HG02763 (cell line): ENCODE results near the gene VAC14.
"Not testable (repeated sequence)": the region's sequence is repeated elsewhere in the genome, so short reads cannot be mapped to it uniquely, and the experiment has no call there.

ENCODE experiments used
- ATAC-seq: cut with Tn5 transposase; IDR thresholded peaks from one replicate; pipeline ENCODE4 v1.9.1; 2021; ENCODE audit warnings: mild to moderate bottlenecking, moderate library complexity; ENCODE audit not compliant: unreplicated experiment

VAC14 gene

DNA sequence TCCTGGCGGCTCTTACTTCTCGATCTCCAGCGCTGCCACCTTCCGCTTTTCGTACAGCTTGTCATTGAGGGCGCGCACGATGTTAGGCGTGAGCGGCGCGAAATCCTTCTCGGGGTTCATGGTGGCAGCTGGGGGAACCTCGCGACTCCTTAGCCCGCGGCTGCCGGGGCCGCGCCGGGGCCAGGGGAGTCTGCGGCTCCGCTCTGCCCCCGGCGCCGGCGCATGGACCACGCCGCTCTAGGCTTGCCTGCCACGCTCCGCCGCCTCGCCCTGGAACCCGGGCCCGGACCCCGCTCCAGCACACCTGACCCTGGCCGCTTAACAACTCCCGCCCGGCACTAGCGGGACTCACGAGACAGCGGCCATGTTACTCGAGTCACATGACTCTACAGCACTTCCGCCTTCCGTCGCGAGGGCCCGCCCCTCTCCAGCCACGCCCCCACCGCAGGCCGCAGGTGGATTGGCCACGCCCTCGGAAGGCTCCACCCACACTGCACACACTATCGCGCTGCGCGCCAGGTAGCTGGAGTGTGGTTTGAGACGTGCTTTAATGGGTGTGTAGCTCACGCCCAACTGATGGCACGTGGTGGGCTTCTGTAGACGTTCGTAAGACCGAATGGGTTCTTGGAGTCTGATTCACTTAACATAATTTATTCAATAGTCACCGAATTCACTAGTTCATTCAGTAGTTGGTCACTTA, at the start of gene VAC14:
TSS of gene VAC14 (minus strand) at position 378 of the 700 bp plus-strand sequence. CDS start at position 120, 258 bp downstream.
- peak; percentile 92 for ATAC-seq

DNA sequence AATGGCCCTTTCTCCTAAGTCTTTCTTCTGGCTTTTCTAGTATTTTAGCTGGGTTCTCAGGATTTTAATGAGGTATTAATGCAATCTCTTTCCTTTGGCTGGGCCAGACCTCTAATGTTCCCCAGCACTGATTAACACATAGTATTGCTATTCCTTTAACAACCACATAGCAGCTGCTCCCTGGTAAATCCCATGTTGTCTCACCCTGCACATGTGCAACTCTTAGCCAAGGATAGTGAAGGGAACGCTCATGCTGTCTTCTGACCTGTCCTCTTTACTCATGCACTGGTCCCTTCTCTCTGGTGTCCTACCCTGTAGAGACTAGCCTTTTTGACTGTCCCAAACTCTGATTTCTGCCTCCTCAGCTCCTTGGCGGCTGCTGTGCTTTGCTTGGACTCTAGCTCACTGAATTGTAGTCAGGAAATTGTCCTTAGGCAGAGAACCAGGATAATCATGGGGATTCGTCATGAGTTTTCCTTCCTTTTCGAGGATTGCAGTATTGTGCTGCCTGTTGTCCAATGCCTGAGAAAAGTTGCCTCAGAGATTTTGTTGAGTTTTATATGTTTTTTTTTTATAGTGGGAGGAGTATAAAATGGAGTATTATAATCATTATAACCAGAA, 22.6 kb upstream of the VAC14 start:
- ATAC-seq, result not testable (repeated sequence)

DNA sequence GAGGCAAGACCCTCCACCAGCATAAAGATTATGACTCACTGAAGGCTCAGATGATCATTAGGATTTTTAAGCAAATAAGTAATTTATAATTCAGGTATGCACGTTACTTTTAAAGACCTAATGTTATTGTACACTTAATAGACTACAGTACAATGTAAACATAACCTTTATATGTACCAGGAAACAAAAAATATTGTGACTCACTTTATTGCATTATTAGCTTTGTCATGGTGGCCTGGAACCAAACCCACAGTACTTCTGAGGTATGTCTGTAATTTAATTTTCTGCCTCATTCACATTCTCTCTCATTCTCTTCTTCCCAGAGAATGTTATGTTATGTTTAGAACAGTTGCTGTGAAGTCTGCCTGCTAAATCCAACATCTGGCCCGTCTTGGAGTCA, 21.8 kb upstream of the VAC14 start:
- ATAC-seq, result not testable (repeated sequence)

DNA sequence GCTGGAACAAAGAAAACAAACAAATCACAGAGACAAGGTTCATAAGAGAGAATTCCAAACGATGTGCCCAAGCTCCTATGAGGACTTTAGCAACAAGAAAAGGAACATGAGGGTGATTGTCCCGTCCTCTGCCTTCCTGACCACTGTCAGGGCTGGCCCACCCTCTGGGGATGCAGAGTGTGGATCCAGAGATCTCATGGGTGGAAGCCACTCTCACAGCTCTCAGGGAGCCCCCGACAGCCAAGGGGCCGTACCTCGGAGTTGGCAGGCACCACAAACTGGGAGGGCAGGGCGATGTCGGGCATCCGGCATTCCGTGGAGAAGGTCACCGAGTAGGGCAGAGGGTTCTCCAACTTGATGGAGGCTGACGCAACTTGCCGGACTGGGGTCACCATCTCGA, 17.1 kb upstream of the VAC14 start:
- not testable (repeated sequence) for ATAC-seq

DNA sequence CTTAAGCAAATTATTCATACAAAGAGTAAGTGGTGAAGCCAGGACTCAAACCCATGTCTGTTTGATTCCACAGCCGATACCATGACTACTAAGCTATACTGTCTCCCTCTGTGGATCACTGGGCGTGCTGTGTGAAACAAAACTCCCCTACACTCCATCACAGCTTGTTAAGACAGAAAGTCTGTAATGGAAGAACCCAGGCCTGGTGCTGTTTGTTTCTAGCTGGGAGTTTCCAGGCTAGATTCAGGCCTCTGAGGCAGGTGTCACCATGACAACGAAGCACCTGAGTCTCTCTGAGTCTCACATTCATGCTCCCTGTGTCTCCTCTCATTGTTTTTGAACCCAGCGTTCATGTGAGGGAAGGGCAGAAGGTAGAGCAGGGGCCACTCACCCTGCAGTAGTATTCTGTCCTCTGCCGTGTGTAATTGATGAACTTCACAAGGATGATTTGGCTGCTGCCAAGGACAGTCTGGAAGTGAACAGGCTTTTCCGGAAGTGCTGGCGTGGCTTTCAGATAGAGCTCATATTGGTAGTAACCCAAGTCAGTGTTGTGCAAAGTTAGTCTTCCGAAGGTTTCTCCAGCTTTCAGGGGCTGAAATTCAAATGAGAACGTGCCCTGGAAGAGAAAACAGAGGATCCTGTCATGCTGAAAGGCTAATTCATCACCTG, 8.6 kb upstream of the VAC14 start:
- no peak for ATAC-seq

DNA sequence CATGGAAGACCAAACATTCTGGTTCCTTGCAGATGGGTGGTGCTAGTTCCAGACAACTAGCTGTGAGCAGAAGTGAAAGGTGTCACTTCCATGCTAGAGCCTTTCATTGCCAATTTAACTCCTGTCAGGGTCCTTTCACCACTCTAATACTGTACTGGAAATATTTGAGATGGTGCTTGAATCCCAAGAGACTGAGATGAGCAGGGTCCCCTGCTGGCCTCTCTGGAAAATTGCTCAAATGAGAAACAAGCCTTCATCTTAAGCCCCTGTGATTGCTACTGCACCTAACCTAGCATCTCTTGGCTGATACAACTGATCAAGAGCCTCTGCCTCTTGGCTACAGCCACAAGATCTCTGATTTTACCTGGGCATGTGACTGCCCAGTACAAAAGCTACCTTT, 7.4 kb upstream of the VAC14 start:
- ATAC-seq, result no peak

DNA sequence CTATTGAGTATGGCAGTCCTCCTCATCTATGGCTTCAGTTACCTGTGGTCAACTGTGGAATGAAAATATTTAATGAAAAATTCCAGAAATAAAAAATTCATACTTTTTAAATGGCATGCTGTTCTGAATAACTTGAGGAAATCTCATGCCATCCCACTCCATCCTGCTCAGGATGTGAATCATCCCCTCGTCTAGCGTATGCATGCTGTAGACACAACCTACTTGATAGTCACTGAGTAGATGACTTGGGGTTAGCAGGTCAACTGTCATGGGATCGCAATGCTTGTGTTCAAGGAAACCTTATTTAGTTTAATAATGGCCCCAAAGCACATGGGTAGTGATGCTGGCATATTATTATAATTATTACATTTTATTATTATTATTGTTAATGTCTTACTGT, 4.8 kb upstream of the VAC14 start:
- ATAC-seq, result no peak

DNA sequence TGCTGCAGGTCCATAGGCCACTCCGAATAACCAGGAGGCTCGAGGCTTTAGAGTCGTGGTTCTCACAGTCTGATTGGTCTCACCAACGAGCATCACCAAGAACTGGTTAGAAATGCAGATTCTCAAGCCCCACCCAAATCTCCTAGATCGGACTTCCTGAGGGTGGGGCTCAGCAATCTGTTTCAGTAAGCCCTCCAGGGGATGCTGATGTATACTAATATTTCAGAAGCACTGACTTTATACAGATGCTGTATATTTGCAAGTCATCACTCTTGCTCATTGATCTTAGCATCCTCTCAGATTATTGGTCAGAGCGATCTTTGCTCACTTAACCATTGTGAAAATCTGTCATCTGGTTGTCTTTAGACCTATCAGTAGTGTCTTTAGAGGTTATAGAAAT, 4.4 kb upstream of the VAC14 start:
- no peak for ATAC-seq

DNA sequence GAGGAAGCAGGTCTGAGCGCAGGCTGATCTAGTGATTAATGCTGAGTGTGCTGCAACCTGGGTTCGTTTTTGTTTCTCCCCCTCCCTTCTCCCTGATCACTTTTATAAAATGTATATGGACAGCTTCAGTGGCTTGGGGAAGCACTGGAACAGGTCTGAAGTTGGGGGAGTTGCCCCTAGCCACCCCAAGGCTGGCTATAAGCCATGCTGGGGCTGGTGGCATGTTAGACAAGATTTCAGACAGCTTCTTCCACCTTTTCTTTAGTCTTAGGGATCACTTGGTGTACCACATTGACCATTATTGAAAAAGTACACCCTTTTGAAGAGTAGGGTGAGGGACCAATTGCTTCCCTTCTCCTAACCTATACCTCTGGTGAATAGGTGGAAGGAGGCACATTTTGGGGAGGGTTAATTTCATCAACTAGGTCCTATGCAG, 3.8 kb upstream of the VAC14 start:
- ATAC-seq, result no peak

DNA sequence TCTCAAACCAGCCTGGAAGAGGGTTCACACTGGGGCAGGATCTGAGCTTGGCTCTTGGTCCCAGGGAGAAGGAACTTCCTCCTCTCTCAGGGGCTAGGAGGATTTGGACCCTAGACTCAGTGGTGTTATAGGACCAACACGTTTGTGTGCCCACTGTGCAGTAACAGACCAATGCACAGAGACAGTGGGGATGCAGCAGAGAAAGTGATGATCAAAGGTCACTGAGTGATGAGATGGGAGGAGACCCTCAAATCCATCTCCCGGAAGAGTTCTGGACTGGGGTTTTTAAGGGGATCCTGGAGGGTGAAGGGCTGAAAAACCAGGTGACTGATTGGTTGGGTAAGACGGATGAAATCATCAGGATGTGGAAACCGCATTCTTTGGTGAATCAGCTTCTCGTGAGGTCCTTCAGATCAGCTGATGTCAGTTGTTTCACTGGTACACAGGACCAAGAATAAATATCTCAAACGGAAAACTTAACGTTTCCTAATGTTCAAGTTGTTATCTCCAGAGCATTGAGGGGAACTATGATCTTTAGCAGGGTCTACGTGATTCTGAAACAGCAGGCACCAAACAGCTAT, 3.3 kb upstream of the VAC14 start:
- ATAC-seq, result no peak

DNA sequence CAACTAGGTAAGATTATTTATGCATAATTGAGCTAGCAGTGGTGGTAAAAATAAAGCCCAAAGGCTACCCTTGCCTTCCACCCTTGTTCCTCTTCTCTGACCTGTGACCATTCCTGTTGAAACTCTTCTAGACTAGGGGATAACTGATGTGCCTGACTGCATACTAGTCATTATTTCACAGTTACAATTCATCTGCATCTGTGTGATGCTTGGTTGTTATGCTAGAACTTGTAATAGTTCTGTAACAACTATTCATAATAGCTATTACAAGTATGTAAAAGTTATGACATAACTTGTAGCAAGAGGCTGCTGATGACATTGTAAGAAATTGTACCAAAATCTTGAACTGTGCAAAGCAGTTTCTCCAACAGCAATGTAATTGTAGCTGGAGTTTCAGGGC, 2.4 kb upstream of the VAC14 start:
- ATAC-seq, result no peak

DNA sequence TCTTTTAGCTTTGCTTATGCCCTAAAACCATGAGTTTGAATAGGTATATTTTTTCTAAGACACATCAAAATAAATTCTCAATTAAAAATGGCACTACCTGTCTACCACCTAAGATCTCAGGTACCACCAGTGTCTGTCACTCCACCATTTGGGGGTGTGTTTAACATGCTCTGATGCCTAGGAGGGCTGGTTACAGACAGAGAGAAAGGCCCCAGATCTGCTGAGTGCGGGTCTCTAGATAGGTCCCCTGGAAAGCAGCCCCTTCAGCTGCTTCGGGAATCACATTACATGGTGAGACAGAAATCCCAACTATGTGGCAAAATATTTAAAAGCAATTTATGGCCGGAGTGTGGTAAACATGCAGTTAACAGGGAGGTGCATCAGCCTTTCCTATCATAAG, 653 bp upstream of the VAC14 start:
- ATAC-seq, result no peak

DNA sequence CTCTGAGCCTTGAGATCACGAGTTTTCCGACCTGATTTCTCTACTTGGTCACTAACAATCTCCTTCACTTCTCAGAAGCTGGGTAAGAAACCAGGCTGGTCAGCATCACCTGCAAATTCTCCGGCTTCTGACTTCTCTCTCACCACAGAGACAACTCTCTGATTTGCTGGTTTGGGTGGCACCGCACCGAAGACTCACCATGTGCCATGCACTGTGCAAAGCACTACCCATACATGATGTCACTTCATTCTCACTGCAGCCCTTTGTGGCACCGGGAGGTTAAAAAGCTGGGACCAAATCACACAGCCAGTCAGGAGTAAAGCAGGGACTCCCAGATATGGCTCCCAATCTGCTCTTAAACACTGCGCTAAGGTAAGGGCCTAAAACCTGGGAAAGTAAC, 647 bp downstream of the VAC14 start:
- no peak for ATAC-seq

DNA sequence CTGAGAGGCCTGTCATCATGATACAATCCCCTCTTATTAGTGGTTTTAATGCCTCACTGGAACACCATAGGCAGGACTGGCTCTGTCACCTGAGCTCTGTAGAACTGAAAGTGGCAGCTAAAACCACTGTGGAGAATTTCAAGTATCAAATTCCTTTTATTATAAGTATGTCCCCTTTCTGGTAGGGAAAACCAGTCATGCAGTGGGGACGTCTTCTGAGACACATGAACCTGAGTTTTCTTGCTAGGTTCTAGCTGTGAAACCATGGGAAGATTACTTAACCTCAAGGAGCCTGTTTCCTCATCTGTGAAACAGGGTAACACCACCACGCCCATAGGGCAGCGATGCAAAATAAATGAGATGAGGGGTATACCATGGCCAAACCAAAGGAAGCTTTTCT, 4.7 kb downstream of the VAC14 start:
- ATAC-seq, result no peak

DNA sequence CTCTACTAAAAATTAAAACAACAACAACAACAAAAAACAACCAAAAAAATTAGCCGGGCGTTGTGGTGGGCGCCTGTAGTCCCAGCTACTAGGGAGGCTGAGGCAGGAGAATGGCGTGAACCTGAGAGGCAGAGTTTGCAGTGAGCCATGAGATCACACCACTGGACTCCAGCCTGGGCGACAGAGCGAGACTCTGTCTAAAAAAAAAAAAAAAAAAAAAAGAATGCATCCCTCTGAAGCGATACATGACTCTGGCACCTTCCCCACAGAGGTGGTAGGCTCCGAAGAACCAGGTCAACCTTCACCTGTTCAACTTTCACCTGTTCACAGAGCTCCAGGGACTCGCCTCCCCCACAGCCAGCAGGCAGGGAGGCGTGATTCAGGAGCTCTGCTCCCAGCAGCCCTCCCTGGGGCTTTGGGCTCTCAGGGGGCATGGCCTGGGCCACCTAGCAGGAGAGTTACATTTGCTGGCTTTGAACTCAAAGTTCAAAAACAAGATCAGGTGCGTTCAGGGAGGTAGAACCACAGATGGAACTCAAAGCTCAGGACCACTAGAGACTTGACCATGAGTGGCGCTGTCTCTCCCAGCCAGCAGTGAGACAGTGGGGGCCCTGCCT, 5.6 kb downstream of the VAC14 start:
- no peak for ATAC-seq

DNA sequence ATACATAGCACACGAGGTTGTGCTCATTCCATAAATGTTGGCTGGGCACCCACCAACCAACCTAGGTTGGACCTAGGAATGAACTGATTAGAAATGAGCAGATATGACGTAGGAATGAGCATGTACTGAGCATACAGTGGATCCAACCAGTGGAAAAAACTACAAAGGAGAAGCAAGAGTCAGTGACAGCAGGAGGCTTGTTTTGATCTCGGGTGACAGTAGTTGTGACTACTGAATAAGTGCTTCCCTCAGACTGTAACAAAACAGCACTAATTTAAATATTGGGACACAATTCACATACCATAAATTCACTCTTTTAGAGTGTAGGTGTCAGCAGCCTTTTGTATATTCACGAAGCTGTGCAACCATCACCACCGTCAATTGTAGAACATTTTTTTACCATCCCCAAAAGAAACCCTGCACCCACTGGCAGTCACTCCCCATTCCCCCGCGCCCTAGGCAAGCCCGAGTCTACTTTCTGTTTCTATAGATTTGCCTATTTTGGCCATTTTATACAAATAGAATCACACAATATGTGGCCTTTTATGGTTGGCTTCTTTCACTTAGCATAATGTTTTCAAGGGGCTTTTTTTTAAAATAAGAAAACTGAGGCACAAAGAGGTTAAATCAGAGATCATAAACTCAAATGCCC, 7.0 kb downstream of the VAC14 start:
- ATAC-seq, result peak; percentile 43

DNA sequence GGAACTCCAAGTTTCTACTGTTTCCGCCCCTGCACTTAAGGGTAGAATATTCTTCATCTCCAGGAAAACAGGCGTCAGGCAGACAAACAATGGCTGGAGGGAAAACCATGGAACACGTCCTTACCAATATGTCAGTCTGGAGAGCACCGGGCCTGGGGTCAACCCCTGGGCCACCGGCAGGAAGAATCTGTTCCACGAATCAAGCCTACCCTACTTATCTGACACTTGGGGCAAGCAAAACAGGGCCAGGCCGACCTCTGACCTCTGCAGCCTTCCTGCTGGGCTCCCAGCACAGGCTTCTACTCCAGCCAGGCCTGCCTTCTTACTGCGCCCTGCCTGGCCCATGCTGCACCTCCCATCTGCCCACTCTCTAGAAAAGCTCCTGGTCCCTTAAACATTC, 10.1 kb downstream of the VAC14 start:
- ATAC-seq, result no peak

DNA sequence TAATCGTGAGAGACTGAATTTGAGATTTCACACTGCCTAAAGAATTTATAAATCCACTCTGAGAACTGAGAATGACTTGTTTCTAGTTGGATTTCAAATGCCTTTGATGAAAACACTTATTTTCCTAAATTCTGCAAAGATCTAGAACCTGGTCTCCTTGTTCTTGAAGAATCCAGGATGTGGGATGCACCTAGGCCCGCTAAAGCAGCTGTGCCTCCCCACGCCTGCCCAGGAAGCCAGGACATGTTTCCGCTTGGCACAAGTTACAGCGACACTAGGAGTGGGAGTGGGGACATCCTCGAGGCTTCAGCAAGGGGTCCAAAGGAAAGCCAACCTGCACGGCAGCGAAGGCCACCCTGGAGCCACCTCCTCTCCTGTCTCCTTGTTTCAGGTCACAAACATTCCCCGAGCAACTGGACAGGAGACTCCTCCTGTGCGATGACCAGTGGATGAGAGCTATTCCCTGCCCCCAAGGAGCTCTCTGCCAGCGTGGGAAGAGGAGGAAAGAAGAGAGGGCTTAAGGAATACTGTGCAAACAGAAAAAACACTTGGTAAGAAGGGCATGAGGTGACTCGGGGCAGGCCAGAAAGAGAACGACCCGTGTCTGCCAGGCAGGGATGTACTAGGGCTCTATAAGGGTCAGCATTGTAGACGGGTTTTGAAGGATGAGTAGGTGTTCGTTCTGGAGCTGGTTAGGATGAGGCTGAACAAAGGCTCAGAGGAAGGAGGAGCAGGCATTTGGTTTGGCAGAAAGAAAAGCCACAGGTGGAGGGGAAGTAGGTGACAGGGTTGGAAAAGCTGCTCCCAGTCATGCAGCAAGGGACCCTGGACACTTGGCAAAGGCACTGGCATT, 11.1 kb downstream of the VAC14 start:
- ATAC-seq, result no peak

DNA sequence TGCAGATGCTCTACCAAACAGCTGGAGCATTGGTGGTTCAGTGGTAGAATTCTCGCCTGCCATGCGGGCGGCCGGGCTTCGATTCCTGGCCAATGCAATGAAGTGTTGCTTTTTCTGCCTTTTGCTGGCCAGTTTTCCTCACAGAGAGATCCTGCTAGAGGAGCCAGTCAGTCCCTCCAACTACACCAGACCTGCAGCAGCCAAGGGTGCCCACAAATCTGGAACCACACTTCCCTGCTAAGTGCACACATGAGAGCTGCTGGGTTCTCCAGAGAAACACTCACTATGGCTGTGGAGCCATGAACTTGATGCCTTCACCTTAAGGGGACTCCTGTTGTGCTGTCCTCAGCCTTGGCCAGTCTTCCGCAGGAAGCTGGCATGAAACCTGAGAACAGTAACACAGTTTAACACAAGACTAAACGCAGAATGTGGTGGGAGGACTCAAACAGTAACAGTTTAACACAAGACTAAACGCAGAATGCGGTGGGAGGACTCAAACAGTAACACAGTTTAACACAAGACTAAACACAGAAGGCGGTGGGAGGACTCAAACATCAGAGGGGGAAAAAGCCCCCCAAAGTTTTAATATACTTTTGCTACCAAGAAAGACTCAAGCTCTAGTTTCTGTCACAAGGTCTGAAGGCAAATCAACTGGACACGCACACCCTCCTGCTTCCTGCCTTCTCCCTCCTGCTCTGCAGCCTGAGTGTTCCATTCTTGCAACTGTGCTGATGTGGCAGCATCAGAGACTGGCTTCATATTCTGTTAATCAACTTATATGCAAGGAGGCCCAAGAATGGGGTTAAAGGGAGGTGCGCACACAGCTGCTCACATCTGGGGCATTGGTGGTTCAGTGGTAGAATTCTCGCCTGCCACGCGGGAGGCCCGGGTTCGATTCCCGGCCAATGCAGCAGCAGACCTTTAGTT, 12.0 kb downstream of the VAC14 start:
- no peak for ATAC-seq
